GM23248 (cell line): ENCODE data around the gene UBR3. TPM values are rescaled to one million over a fixed set of nuclear protein-coding genes. Genes with fewer than 3 reads are reported as not detected.

Source experiments
- DNase-seq: peaks from one replicate; pipeline ENCODE4 v3.0.0-alpha.2; 2015
- H2AFZ ChIP-seq: fragments of 200-600 bp; sonication (generic); 2 replicates; pipeline ENCODE4 v1.6.1; 2016; ENCODE audit warnings: antibody characterized with exemption
- H3F3A ChIP-seq: fragments of 200-600 bp; sonication (generic); 2 replicates; pipeline ENCODE4 v1.6.1; 2016; ENCODE audit warnings: mild to moderate bottlenecking, antibody characterized with exemption, mixed run types; ENCODE audit not compliant: insufficient read depth
- H3K27ac ChIP-seq: fragments of 200-600 bp; sonication (generic); 2 replicates; pipeline ENCODE4 v1.5.1; 2016; ENCODE audit warnings: mild to moderate bottlenecking
- H3K27me3 ChIP-seq: fragments of 200-600 bp; sonication (generic); replicated peaks from 2 replicates; pipeline ENCODE4 v1.6.1; 2016; ENCODE audit warnings: mild to moderate bottlenecking; ENCODE audit not compliant: insufficient read depth
- H3K36me3 ChIP-seq: fragments of 200-600 bp; sonication (generic); 2 replicates; pipeline ENCODE4 v1.6.1; 2016; ENCODE audit warnings: low read depth, mild to moderate bottlenecking
- H3K4me1 ChIP-seq: fragments of 200-600 bp; sonication (generic); 2 replicates; pipeline ENCODE4 v1.6.1; 2016; ENCODE audit warnings: mild to moderate bottlenecking; ENCODE audit not compliant: insufficient read depth
- H3K4me2 ChIP-seq: fragments of 200-600 bp; sonication (generic); one replicate; pipeline ENCODE4 v1.6.1; 2016; ENCODE audit warnings: mild to moderate bottlenecking; ENCODE audit not compliant: unreplicated experiment
- H3K4me3 ChIP-seq: fragments of 200-600 bp; sonication (generic); 2 replicates; pipeline ENCODE4 v1.5.1; 2016; ENCODE audit warnings: mild to moderate bottlenecking
- H3K79me2 ChIP-seq: fragments of 200-600 bp; sonication (generic); 2 replicates; pipeline ENCODE4 v1.6.1; 2016; ENCODE audit warnings: mild to moderate bottlenecking; ENCODE audit not compliant: insufficient read depth
- H3K9ac ChIP-seq: fragments of 200-600 bp; sonication (generic); 2 replicates; pipeline ENCODE4 v1.6.1; 2016; ENCODE audit warnings: mild to moderate bottlenecking
- H3K9me2 ChIP-seq: fragments of 200-600 bp; sonication (generic); 2 replicates; pipeline ENCODE4 v1.6.1; 2016; ENCODE audit warnings: mixed run types, mild to moderate bottlenecking, moderate library complexity; ENCODE audit not compliant: insufficient read depth
- H3K9me3 ChIP-seq: fragments of 200-600 bp; sonication (generic); one replicate; pipeline ENCODE4 v1.6.1; 2017; ENCODE audit warnings: low read depth
- H4K20me1 ChIP-seq: fragments of 200-600 bp; sonication (generic); 2 replicates; pipeline ENCODE4 v1.6.0; 2016; ENCODE audit not compliant: insufficient read depth
- EZH2 ChIP-seq: fragments of 200-600 bp; sonication (generic); IDR thresholded peaks from 2 replicates; pipeline ENCODE4 v1.6.1; 2018; ENCODE audit warnings: antibody characterized with exemption, mild to moderate bottlenecking; ENCODE audit not compliant: insufficient read depth, poor library complexity, severe bottlenecking
- EZH2phosphoT487 ChIP-seq: fragments of 200-600 bp; sonication (generic); IDR thresholded peaks from 2 replicates; pipeline ENCODE4 v1.6.1; 2018; ENCODE audit warnings: antibody characterized with exemption, moderate library complexity, mild to moderate bottlenecking, low read depth; ENCODE audit not compliant: insufficient read depth
- WGBS, 2 experiments: methylation state at CpG; one replicate each; pipeline ENCODE4 v1.1.6; 2015 to 2017; ENCODE audit warnings: low lambda C conversion rate in 2 of 2, low coverage in 1 of 2; ENCODE audit errors: missing lambda C conversion rate in 2 of 2; 5-methylcytosine and 5-hydroxymethylcytosine counted together
- in situ Hi-C: fragments of 300-500 bp; cut with MboI; formaldehyde crosslinking; loops from 2 replicates; pipeline ENCODE4 v1.15.0; 2020
- polyA plus RNA-seq: library from polyadenylated mRNA; unstranded; fragments of >200 nt; fragmentation: Nextera tagmentation; extraction: Ambion mirVana; gene quantifications from 2 replicates; pipeline ENCODE4 v1.2.1, GENCODE V29; 2016
- total RNA-seq: library from RNA; depleted of rRNA; stranded (reverse); fragments of >200 nt; shearing (Covaris generic); gene quantifications from 2 replicates; pipeline ENCODE4 v1.2.3, GENCODE V29; 2014

The UBR3 gene
- total and polyA plus RNA-seq, 2 experiments from 2014 or later = 8.9 to 22.4 TPM

- H3K9me3 ChIP-seq = no peaks in the 10 kb centered on the region
- no peak overlapping the region for H3K4me3 ChIP-seq
- 89 to 92% methylated on average over 7 of the region's 7 CpGs for WGBS, 2 experiments
- H4K20me1 ChIP-seq = no peaks in the 10 kb centered on the region
- in situ Hi-C loops = no loop called here
- DNase-seq = no peak
- H3K4me2 ChIP-seq = no peak overlapping the region
- peaks cover 27% of the 10 kb centered on the region for H3K36me3 ChIP-seq
- no peaks in the 10 kb centered on the region for H3K79me2 ChIP-seq
- no peak overlapping the region for H2AFZ ChIP-seq
- H3K27me3 ChIP-seq = no peaks in the 10 kb centered on the region
- H3K9me2 ChIP-seq = no peaks in the 10 kb centered on the region
- no peak overlapping the region for H3K27ac ChIP-seq
- no peaks in the 10 kb centered on the region for H3F3A ChIP-seq
- no peak overlapping the region for H3K9ac ChIP-seq
- TF ChIP-seq EZH2 = no peak
- no peak for TF ChIP-seq EZH2phosphoT487
- H3K4me1 ChIP-seq = peaks cover 7% of the 10 kb centered on the region
Observed at GRCh38 chr2:170077830-170078569, 250.7 kb downstream of the UBR3 start.

GRCh38 chr2:170084820-170085491, 257.7 kb downstream of the UBR3 start:
- Histone ChIP-seq H3K79me2 (no peaks in the 10 kb centered on the region), H3K27ac (no peak overlapping the region), H3K9me3 (no peaks in the 10 kb centered on the region), H3K36me3 (peaks cover 18% of the 10 kb centered on the region), H4K20me1 (no peaks in the 10 kb centered on the region), H3K4me2 (no peak overlapping the region), H3K9me2 (no peaks in the 10 kb centered on the region), H3F3A (no peaks in the 10 kb centered on the region), H3K27me3 (no peaks in the 10 kb centered on the region), H2AFZ (no peak overlapping the region), H3K4me3 (no peak overlapping the region), H3K9ac (no peak overlapping the region), H3K4me1 (no peaks in the 10 kb centered on the region)
- 97 to 98% methylated on average over 2 of the region's 2 CpGs for WGBS, 2 experiments
- no peak for DNase-seq
- in situ Hi-C loops = no loop called here
- TF ChIP-seq EZH2 = no peak
- no peak for TF ChIP-seq EZH2phosphoT487

GRCh38 chr2:170086117-170086688, 258.9 kb downstream of the UBR3 start:
- 87% methylated on average over 5 of the region's 5 CpGs for WGBS, 2 experiments

GRCh38 chr2:170086751-170087412, 259.6 kb downstream of the UBR3 start:
- H3K9me3 ChIP-seq = no peaks in the 10 kb centered on the region
- TF ChIP-seq EZH2 (no peak), EZH2phosphoT487 (no peak)

More at GRCh38 chr2:170086117-170086688, 258.9 kb downstream of the UBR3 start:
- no peaks in the 10 kb centered on the region for H3F3A ChIP-seq
- no peak overlapping the region for H3K27ac ChIP-seq
- peaks cover 18% of the 10 kb centered on the region for H3K36me3 ChIP-seq
- no peaks in the 10 kb centered on the region for H3K4me1 ChIP-seq
- no peaks in the 10 kb centered on the region for H3K27me3 ChIP-seq
- H2AFZ ChIP-seq = no peak overlapping the region
- TF ChIP-seq EZH2phosphoT487 (no peak), EZH2 (no peak)
- no peak overlapping the region for H3K4me3 ChIP-seq
- no peak overlapping the region for H3K9ac ChIP-seq
- no peaks in the 10 kb centered on the region for H3K9me2 ChIP-seq
- no peak overlapping the region for H3K4me2 ChIP-seq
- in situ Hi-C loops = no loop called here
- no peak for DNase-seq
- no peaks in the 10 kb centered on the region for H3K79me2 ChIP-seq
- no peaks in the 10 kb centered on the region for H4K20me1 ChIP-seq
- no peaks in the 10 kb centered on the region for H3K9me3 ChIP-seq

More at GRCh38 chr2:170086751-170087412, 259.6 kb downstream of the UBR3 start:
- Histone ChIP-seq H3K9ac (no peak overlapping the region), H3K36me3 (peaks cover 14% of the 10 kb centered on the region), H3K27me3 (no peaks in the 10 kb centered on the region), H3K4me2 (no peak overlapping the region), H2AFZ (no peak overlapping the region), H3K79me2 (no peaks in the 10 kb centered on the region), H3F3A (no peaks in the 10 kb centered on the region), H3K4me1 (no peaks in the 10 kb centered on the region), H3K27ac (no peak overlapping the region), H4K20me1 (no peaks in the 10 kb centered on the region), H3K4me3 (no peak overlapping the region), H3K9me2 (no peaks in the 10 kb centered on the region)
- no peak for DNase-seq
- in situ Hi-C loops = no loop called here
- WGBS, 2 experiments = 39 to 54% methylated on average over 2 of the region's 2 CpGs
